Measurements from ENCODE around the gene ANXA6.
A peak's percentile ranks its signal among the peaks of the same experiment; 100 is the strongest.

Gene ANXA6

DNA sequence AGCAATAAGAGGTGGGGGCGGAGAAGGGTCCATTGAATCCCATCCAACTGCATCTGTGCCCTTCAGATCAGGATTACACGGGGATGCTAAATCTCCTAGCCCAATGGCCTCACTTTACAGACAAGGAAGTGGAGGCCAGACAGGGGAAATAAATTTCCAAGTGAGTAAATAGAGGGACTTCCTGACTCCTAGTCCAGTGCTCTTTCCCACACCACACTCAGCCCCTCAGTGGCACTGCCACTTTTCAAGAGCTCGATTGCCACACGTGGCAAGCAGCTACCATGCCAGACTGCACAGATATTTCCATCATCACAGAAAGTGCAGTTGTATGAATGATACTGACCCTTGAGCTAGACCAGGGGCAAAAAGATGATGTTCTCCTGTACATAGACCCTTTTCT is 68.6 kb downstream of the ANXA6 start:
- no peak for DNase-seq
- TF ChIP-seq POLR2A (IDR thresholded peaks at IDR 0.05; ENCODE audit: low read length) (no peak), GATA1 (IDR thresholded peaks at IDR 0.05; ENCODE audit: low read depth, low read length) (no peak)

DNA sequence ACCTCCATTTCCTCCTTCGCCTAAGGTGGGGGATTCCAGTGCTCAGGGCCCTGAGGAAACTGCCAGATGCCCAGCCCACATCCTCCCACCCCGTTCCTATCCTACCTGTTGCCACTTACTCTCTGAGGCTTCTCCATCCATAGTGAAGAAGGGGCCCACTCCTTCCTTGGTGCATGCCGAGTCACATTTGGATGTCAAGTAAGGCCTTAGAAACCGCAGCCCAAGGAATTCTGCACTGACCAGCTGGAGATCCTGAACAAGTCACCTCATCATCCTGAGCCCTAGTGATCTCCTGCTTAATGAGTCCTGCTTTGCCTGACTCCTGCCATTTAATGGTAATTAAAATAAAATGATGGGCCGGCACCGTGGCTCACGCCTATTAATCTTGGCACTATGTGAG is 70.1 kb downstream of the ANXA6 start:
- DNase-seq, result no peak
- TF ChIP-seq GATA1 (IDR thresholded peaks at IDR 0.05; ENCODE audit: low read depth, low read length) (no peak), POLR2A (IDR thresholded peaks at IDR 0.05; ENCODE audit: low read length) (no peak)

DNA sequence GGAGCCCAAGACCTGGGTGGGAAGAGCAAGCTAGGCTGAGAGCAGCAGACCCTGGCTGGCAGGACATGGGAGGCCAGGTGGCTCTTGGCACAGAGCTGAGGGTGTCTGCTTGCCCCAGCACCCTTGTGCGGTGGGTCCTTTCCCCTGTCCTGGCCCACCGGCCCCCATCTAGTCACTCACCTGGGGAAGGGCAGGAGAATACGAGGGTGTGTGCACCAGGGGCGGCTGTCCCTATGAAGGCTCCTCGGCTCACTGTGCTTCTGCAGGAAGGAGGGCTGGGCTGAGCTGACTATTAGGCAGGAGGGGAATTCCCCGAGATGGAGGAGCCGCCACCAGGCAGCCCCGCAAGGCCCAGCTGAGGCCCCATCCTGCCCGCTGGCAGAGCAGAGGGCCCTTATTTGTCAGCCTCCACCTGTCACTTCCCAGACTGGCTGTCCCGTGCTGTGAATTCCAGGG is 70.6 kb downstream of the ANXA6 start:
- TF ChIP-seq POLR2A (IDR thresholded peaks at IDR 0.05; ENCODE audit: low read length) (no peak), GATA1 (IDR thresholded peaks at IDR 0.05; ENCODE audit: low read depth, low read length) (no peak)
- no peak for DNase-seq

DNA sequence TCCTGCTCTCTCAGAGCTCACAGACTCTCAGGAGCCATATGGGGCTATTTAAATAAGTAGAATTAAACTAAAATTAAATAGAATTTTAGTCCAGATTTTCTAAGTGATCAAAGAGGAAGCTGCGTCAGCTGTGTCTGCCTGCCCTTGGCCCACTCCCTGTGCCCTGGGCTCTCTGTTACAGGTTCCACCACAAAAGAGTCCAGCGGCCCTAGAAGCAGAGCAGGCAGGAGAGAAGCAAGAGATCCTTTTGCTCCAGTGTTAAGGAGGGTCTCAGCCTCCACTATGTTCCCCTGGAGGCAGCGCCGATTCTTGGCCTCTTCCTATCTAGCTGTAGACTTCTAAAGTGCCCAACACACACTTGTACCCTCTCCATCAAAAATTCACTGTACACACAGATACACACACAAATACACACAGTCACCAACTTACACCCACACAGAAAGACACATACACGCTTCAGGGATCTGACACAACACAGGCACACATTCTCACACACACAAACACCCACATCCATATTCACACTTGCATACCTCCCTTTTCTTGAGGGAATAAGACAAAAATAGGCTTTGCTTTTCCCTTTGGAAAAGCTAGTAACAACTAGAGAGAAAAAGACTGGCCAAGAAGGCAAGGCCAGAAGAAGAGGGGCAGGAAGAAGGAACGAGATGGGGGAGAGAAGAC is 71.2 kb downstream of the ANXA6 start:
- TF ChIP-seq GATA1 (IDR thresholded peaks at IDR 0.05; ENCODE audit: low read depth, low read length), result no peak
- no peak for TF ChIP-seq POLR2A (IDR thresholded peaks at IDR 0.05; ENCODE audit: low read length)
- DNase-seq, result no peak

DNA sequence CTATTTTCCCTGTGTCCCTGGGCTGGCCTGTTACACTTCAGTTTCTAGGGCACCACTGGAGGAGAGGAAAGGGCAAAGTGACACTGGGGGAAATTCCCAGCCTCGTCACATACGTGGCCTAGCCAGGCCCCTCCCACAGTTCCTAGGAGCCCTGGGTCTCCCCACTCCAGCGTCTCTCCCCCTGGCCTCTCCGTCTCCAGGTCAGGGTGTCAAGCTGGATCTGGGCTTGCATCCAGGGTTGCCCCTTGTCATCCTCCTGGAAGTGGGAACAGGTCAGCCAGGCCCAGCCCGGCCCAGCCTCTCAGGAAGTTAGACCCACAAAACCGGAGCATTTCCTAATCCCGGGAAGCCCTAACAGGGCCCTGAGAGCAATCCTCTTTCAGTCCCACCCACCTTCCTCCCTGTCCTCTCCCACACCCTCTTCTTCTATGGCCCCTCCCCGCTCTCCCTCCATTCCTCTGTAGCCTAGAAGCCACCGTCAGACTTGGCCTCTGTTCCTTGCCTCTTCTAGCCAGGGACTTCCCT is 72.0 kb downstream of the ANXA6 start:
- no peak for DNase-seq
- TF ChIP-seq POLR2A (IDR thresholded peaks at IDR 0.05; ENCODE audit: low read length), result no peak
- TF ChIP-seq GATA1 (IDR thresholded peaks at IDR 0.05; ENCODE audit: low read depth, low read length), result no peak

DNA sequence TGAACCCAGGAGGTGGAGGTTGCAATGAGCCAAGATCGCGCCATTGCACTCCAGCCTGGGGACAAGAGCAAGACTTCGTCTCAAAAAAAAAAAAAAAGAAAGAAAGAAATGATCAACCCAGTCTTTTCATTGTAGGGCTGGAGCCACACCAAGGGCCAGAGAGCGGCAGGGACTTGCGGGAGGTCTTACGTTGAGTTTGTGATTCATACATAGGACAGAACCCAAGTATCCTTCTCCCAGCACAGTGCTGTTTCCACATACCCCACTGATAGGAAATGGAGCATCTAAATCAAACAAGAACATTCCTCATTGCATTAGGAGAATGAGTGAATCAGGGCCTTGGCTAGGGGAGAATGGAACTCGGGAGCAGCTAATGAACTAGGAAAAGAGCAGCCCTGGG is 73.2 kb downstream of the ANXA6 start:
- no peak for DNase-seq
- TF ChIP-seq GATA1 (IDR thresholded peaks at IDR 0.05; ENCODE audit: low read depth, low read length), result no peak
- TF ChIP-seq POLR2A (IDR thresholded peaks at IDR 0.05; ENCODE audit: low read length), result no peak

DNA sequence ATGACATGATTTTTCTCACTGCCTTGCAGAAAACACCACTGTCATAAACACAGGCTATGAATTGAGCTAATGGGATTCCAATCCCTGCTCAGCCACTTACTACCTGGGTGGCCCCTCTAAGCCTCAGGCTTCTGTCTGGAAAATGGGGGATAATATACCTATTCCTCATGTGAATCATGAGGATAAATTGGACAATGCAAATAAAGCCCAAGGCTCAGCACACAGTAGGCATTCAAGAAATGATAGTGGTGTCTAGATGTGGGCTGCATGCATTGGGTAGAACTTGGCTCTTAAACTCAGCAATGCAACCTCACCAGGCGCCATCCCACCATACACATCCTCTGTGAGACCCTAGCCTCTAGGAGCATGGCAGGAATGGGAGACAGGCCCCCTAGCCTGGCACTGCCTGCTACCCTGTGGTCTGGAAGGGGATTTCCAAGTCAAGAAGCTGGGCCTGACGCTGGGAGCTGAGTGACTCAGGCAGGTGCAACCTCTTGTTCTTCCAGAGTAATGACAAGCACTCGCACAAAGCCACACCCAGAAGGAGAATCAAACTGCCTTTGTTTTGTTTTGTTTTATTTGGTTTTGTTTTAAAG is 74.4 kb downstream of the ANXA6 start:
- no peak for DNase-seq
- TF ChIP-seq POLR2A (IDR thresholded peaks at IDR 0.05; ENCODE audit: low read length), result no peak
- TF ChIP-seq GATA1 (IDR thresholded peaks at IDR 0.05; ENCODE audit: low read depth, low read length), result no peak

DNA sequence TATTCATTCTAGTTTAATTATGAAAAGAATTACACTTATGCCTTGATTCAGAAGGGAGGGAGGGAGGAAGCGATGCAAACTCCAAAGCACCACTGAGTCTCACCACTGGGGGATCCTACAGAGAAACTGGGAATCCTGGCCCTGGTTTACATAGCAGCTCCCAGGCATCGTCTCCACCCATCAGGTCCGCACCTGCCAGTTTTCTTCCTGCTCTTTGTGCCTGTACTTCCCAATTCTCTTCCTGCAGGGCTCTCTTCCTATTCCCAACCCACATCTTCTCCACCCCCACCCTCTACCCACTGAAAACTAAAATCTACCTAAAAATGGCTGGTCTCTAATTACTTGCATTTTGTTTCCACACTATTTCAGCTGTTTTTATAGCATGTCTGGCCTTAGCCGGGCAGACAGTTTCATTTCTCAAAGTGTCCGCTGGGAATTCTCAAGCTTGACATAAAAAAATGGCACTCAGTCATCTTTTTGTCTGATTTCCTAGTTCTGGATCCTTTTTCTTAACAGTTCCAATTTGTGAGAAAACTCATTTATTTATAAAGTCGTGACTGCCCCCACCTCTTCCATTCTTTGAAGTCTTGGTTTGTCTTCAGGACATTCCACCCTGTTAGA is 75.2 kb downstream of the ANXA6 start:
- TF ChIP-seq POLR2A (IDR thresholded peaks at IDR 0.05; ENCODE audit: low read length) (no peak), GATA1 (IDR thresholded peaks at IDR 0.05; ENCODE audit: low read depth, low read length) (no peak)
- peak in 1 of 2 experiments; percentile 56 for DNase-seq

DNA sequence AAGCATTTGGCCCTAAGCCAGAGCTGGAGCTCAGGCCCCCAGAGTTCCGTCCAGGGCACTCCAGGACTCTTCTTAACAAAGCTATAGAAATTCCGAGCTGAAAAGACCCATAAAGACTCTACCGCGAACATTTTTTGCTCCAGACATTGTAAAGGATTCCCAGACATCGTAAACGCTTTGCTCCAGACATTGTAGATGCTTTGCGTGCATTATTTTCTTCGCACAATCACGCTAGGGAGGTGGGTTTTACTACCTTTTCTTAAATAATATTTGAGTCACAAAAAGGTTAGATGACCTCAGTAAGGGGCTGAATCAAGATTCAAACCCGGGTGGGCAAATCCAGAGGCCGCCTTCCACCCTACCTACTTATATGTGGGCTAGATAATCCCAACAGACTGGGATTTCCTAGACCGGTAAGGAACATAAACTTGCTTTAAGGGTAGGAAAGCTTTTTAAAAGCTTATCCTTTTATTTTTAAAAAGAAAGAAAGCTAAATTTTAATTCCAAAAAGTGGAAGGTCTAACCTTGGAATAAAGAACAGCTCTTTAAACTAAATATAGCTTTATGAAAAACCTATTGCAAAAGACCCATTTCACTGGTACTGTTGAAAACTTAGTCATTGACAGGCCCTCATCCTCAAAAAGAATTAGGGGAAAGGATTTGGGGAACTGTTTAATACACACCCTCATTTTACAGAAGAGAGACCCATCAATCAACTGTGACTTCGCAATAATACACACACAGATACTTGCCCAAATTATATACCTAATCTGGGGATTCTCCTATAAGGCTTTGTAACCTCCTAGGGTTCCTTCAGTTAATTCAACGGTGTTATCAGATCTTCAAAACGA is 75.9 kb downstream of the ANXA6 start:
- TF ChIP-seq GATA1 (IDR thresholded peaks at IDR 0.05; ENCODE audit: low read depth, low read length) (no peak), POLR2A (IDR thresholded peaks at IDR 0.05; ENCODE audit: low read length) (no peak)
- DNase-seq, result peak; percentile 25 to 73

DNA sequence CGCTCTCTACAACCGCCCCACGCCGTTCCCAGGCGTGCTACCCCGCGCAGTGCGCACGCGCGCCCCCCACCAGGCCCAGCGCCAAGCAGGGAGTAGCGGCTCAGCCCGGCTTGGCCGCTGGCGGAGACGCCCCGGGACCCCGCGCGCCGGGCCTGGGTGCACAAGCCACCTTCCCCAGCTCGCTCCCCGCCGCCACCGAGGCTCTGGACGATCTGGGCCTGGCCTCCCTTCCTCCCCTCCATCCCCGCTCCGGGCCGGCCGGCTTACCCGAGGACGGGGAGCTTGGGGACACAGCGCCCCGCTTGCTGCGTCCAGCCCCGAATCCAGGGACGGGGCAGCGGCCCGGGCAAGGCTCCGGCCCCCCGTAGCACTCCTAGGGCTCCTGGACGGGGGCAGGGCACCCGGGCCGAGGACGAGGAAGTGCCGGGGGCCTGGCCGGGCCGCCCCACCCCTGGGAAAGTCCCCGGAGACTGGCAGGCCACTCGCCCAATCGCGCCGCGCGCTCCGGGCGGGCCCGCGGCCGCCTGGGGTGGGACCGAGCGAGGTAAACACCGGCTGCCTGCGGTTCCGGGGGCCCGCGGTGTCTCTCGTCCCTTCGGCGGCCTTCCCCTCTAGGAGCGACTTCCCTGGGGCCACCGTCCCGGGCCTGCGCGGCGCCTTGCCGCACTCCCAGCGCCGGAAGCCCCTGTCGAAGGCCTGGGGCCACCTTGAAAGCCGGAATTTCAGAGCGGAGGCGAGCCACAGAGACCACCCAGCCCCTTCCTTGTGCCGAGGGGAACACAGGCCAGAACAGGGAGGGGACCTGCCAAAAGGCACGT is 76.8 kb downstream of the ANXA6 start, which contains the start of gene TNIP1:
TNIP1 (minus strand) TSS at position 422 of the 818 bp plus-strand sequence. CDS start 15,939 bp downstream, outside the sequence.
- TF ChIP-seq POLR2A (IDR thresholded peaks at IDR 0.05; ENCODE audit: low read length) (peak; percentile 87), GATA1 (IDR thresholded peaks at IDR 0.05; ENCODE audit: low read depth, low read length) (no peak)
- peak; percentile 95 to 97 for DNase-seq

DNA sequence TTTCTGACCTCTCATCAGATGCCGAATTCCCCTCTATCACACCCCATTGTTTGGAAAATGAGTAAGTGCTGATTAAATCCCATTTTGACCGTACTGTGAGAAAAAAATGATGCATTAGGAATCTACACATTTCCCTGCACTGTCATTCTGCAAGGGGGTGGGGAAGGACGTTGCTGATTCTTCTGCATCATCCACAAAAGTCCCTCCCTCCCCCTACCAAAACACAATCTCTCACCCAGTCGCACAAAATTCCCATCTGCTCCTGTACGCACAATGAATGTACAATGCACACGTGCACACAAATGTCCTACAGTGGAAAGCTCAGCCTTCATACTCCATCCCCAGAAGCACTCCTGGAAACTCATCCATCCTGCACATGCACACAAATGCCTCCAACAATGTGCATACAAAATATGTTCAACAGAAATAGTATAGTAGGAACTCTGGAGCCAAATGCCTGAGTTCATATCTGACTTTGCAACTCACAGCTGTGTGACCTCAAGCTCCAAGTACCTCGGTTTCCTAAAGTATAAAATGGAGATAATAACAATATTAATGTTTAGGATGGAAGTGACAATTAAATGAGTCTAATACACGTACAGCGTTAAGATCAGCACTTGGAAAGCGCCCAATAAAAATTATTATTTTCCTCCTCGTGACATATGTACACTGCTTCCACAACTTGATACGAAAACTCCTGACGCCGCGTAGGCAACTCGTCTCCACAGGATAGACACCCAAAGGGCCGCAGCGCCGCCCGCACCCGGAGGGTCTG is 77.6 kb downstream of the ANXA6 start:
- peak; percentile 44 to 58 for DNase-seq
- TF ChIP-seq GATA1 (IDR thresholded peaks at IDR 0.05; ENCODE audit: low read depth, low read length) (no peak), POLR2A (IDR thresholded peaks at IDR 0.05; ENCODE audit: low read length) (no peak)
